ENCODE data around the gene GBP4.
"Not testable (repeated sequence)": the region's sequence is repeated elsewhere in the genome, so short reads cannot be mapped to it uniquely, and the experiment has no call there.

GBP4 gene

DNA sequence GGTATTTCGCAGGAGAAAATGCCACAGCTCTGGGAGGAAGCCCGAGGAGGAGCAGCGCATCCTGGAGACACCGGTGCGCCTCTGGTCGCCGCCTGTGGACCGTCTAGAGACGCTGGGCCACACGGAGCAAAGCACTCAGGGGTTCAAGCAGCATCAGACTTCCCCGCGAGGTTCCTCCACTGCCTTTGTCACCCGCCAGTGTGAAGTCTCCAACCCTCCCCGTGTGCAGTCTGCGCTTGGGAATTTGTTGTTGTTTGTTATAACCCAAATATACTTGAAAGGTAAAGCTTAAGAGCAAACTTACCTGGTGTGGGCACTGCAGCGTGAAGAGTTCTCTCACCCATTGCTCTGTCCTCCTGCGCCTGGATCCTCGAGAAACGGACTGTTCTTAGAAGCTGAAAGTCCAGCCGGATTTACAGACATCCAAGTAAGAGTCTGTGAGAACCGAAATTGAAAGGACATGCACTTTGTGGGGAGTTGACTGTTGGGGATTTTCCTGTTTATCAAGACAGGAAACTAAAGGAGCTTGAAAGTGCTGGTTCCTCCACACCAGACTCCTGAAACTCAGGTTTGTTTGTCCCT lies at the start of gene GBP4:
GBP4 (minus strand) TSS at position 452 of the 582 bp plus-strand sequence; CDS start at position 344, 108 bp downstream.
- DNase-seq: peak; percentile 8 to 67

- no peak for DNase-seq
These were observed 44.3 kb upstream of the GBP4 start for GRCh38 chr1:89243046-89243445.

DNA sequence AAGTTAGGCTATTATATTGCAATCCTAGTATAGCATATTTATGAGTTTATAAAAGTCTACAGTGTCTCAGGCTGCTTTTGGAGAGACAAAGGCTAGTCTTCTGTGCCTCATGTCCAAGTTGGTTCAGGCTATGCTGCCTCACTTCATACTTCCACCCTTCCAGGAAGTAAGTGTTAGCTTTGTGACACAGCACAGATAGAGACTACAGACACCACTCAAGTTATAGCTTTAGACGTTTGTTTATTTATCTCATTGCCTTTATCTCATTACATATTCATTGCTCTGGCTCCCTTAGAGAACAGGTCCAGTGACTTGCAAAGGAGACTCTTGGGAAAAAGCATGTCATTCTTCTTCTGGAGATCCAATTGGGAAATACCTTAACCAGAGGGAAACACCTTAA lies 22.6 kb upstream of the GBP4 start:
- DNase-seq: no peak

DNA sequence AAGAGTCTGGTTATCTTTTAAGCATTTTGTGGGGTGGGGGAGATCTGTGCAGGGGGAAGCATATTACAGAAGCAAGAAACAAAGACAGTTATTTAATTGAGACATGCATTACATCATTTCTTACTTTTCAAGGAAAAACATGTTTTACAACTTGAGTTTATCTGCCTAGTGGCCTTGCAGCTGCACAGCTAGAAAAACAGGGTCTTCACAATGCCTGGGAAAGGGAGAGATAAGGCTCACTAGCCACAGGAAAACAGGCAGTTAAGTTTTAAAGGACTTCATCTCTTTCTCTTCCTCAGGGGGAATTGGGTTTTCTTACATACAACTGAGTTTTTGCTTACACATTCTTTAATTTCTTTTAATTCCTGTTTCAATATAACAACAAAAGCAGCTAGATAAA lies 21.1 kb upstream of the GBP4 start:
- DNase-seq: not testable (repeated sequence)

DNA sequence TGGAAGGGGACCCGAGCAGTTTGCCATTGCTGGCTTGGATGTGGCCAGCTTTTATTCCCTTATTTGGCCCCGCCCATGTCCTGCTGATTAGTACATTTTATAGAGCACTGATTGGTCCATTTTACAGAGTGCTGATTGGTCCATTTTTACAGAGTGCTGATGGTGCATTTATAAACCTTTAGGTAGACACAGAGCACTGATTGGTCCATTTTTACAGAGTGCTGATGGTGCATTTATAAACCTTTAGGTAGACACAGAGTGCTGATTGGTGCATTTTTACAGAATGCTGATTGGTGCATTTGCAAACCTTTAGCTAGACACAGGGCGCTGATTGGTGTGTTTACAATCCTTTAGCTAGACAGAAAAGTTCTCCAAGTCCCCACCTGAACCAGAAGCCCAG lies 20.2 kb upstream of the GBP4 start:
- not testable (repeated sequence) for DNase-seq

GRCh38 chr1:89213347-89213746 lies 14.6 kb upstream of the GBP4 start:
- DNase-seq: no peak

GRCh38 chr1:89211035-89211634 lies 12.4 kb upstream of the GBP4 start:
- no peak for DNase-seq

GRCh38 chr1:89206373-89206772 lies 7.6 kb upstream of the GBP4 start:
- DNase-seq: no peak

DNA sequence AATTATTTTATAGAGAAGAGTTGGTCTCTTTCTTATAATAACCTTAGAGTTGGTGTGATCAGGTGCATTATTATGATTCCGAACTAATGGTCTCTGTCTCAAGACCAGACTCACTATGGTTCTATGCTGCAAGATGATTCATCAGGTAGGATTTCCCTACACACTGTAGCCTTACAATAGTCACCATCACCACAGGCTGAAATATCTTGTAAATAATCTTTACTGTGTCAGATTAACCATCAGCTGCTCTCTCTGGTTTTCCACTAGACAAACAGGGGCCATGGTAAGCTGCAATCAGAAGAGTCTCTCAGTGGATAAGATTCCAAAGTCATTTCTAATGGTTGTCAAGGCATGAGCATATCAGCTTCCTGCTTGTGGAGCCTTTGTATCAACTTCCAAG lies 4.4 kb upstream of the GBP4 start:
- no peak for DNase-seq

- DNase-seq: no peak
These were observed 2.5 kb upstream of the GBP4 start for GRCh38 chr1:89201106-89201794.

GRCh38 chr1:89200663-89201062 lies 1.9 kb upstream of the GBP4 start:
- peak in 1 of 2 donors; percentile 46 for DNase-seq

- peak in 1 of 2 donors; percentile 26 for DNase-seq
These were observed 836 bp upstream of the GBP4 start for GRCh38 chr1:89199525-89200031.

DNA sequence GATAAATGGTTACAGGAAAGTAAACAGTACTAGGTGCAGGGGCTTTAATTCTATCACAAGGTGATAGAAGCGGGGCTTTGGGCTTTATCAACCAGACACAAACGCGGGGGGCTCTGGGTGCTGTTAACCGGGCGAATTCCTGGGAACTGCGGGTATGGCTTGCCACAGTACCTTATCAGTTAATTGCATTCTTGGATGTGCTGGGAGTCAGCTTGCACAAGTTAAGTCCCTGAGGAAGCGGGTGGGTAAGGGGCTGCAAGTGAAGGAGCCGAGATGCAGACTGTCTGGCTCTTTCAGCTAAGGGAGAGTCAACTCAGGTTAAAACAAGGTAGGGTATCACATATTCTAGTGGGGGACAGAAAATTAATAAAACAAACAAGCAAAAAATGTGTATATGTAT lies 661 bp downstream of the GBP4 start:
- no peak for DNase-seq

- no peak for DNase-seq
These were observed 3.3 kb downstream of the GBP4 start for GRCh38 chr1:89195476-89195875.

DNA sequence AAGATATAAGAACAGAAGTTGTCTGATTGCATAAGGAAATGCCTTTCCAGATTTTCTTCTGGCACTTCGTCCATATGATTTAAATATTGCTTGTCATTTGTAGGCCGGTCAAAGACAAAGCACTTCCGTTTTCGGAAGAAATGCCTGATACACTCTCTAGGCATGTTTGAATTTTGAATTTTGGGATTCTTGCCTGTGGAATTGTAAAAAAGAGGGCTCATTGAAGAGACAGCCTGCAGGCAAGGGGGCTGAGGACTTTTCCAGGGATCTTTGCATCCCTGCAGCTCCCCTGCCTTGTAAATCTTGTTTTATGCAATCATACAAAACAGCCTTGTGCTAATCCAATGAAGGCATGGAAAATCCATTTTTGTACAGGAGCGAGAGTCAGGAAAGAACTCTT lies 7.4 kb downstream of the GBP4 start:
- no peak for DNase-seq

- DNase-seq: no peak
These were observed 8.7 kb downstream of the GBP4 start for GRCh38 chr1:89190017-89190416.

GRCh38 chr1:89179343-89179742 lies 19.4 kb downstream of the GBP4 start:
- no peak for DNase-seq

- no peak for DNase-seq
These were observed 21.8 kb downstream of the GBP4 start for GRCh38 chr1:89176971-89177370.

- DNase-seq: no peak
These were observed 23.0 kb downstream of the GBP4 start, which contains the start of gene GBP7 for GRCh38 chr1:89175601-89176256. Gene GBP7 (minus strand): TSS chr1:89176003. CDS start chr1:89171935, 4,068 bp downstream.

- DNase-seq: no peak
These were observed 24.3 kb downstream of the GBP4 start for GRCh38 chr1:89174491-89174890.

DNA sequence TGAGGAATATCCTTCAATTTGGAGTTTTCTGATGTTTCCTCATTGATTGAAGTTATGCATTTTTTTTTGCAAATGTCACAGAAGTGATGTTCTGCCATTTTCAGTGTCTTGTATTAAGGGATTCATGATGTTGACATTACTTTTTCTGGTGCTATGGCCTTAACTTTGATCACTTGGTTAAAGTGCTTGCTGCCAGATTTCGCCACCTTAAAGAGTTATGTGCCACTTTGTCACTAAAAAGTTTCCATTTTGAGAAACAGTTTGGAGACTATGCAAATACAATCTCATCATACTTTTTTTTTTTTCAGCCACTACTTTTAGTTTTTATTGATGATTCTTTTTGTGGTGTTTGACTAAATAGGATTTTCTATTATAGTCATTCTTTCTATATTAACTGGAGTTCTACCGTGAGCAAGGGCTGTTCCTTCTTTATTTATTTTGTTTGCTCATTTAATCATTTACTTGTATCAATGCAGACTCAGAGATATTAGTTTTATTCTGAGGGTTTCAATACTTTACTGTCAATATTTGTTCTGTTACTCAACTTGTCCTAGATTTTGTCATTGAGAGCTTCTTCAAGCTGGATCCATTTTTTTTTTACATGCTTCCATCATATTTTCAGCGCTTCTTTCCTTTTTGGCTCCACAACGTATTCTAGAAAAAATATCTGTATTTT lies 26.1 kb downstream of the GBP4 start:
- no peak for DNase-seq

DNA sequence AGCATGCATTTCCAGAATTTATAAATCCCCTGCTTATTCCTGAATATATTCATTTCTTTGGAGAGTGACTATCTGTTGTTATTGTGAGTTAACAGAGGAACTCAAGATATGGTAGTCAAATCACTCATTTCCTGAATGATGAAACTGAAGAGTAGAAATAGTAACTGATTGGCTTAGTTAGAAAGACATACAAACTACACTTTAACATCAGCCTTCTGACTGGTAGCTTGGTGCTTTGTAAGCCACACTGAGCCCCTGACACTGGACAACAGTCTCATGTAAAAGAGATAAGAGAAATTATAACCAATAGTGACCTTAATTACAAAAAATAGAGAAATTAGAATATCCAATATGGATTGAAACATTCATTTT lies 27.7 kb downstream of the GBP4 start:
- DNase-seq: no peak

Measured in bone marrow (tissue), 2 donors.